Measurements from ENCODE around the gene RRAS2. TPM values are rescaled to one million over a fixed set of nuclear protein-coding genes. Genes with fewer than 3 reads are reported as not detected.

Gene RRAS2
- total RNA-seq, 1 experiment from 2014 or later, result 164 TPM

GRCh38 chr11:14390669-14391068, 31.7 kb upstream of the RRAS2 start:
- ChIA-PET CTCF (interaction anchor here (1.4 kb wide), 1 partner anchor 28 kb away, joined by 3 read pairs; no protein-coding TSS in a partner anchor), POLR2A (no interaction called here)
- Mint-ChIP-seq H3K4me3 (no peak overlapping the region), H3K27ac (no peak overlapping the region), H3K4me1 (peaks cover 14% of the 10 kb centered on the region), H3K9me3 (no peaks in the 10 kb centered on the region), H3K27me3 (ENCODE audit: low read depth) (no peaks in the 10 kb centered on the region), H3K36me3 (no peaks in the 10 kb centered on the region)
- TF ChIP-seq FOXP4 (CRISPR knock-in tag; IDR thresholded peaks at IDR 0.05) (no peak), ZBTB43 (CRISPR knock-in tag; IDR thresholded peaks at IDR 0.05) (no peak), FOXK1 (CRISPR knock-in tag; IDR thresholded peaks at IDR 0.05) (no peak), CTCF (IDR thresholded peaks at IDR 0.05) (no peak), ZNF671 (CRISPR knock-in tag; IDR thresholded peaks at IDR 0.05) (no peak), SMAD3 (CRISPR knock-in tag; IDR thresholded peaks at IDR 0.05; ENCODE audit: borderline replicate concordance) (no peak), IRF1 (CRISPR knock-in tag; IDR thresholded peaks at IDR 0.05) (no peak), ARID4B (CRISPR knock-in tag; IDR thresholded peaks at IDR 0.05; ENCODE audit: borderline replicate concordance) (no peak), KAT7 (CRISPR knock-in tag; IDR thresholded peaks at IDR 0.05; ENCODE audit: borderline replicate concordance) (no peak), ATF3 (CRISPR knock-in tag; conservative IDR thresholded peaks at IDR 0.05) (no peak), NFE2L1 (CRISPR knock-in tag; IDR thresholded peaks at IDR 0.05) (no peak), ZNF416 (CRISPR knock-in tag; IDR thresholded peaks at IDR 0.05) (no peak), ZNF425 (CRISPR knock-in tag; conservative IDR thresholded peaks at IDR 0.05) (no peak)
- DNase-seq (ENCODE audit: low spot score), result no peak
- no peak for ATAC-seq

All from WTC11 (cell line).